Measurements from ENCODE around the gene OSBPL3. TPM values are rescaled to one million over a fixed set of nuclear protein-coding genes. Genes with fewer than 3 reads are reported as not detected.

The OSBPL3 gene
- total RNA-seq, 1 experiment from 2014 or later, result 36.8 TPM

DNA sequence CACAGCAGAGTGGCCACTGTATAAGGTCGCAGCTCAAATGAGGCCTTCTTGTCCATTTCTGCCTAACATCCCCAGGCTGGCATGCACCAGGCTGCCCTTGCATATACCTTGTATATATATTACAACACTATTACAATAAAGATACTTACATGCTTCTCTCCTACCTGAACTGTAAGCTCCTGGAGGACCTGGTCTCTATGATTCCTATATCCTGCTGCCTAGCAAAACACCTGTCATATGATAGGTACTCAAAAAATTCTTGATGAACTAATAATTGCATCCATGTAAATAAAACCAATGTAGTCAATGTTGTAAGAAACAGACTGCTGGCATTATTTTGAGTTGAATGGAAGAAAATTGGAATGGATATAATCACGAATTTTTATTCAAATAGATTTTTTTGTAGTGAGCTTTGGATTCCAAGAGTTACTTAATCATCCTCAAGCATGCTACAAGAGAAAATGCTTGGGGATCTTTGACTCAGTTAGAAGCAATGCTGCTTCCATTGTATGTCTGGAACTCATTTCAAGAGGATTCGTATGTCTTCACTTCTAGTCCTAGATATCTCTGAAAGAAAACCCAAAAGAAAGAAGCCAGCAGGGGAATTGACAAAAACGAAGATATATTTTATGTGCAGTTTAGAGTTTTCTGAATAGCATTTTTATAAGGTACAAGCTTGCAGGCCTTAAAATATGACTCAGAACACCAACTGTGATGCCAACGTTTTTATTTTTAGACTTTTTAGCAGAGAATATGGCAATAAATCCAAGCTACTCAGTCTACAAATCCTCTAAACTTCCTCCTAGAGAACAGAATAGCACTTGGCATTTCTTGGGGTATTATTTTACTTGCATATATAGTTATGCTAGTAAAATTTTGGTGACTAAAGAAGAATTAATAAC, 53.1 kb downstream of the OSBPL3 start:
- H3K4me1 ChIP-seq (ENCODE audit: control insufficient read depth in 1 of 2, insufficient read depth in 2 of 2, low read length in 2 of 2), result peaks cover 5 to 17% of the 10 kb centered on the region in 2 experiments; a peak in 3 of 4 replicates
- no peaks in the 10 kb centered on the region for H3K9me2 ChIP-seq (ENCODE audit: insufficient read depth)
- no peak for TF ChIP-seq ZNF274 (IDR thresholded peaks at IDR 0.05; ENCODE audit: low read depth, low read length)
- TF ChIP-seq ELF1 (IDR thresholded peaks at IDR 0.05; ENCODE audit: borderline replicate concordance, low read depth), result no peak
- no peak for TF ChIP-seq SP1 (IDR thresholded peaks at IDR 0.05; ENCODE audit: low read depth)
- TF ChIP-seq CBX3 (IDR thresholded peaks at IDR 0.05; ENCODE audit: low read depth), result no peak
- no peak for TF ChIP-seq EZH2 (IDR thresholded peaks at IDR 0.05)
- TF ChIP-seq TCF7L2 (IDR thresholded peaks at IDR 0.05; ENCODE audit: borderline replicate concordance, extremely low read depth, insufficient read depth, insufficient read length), result no peak
- TF ChIP-seq, protein P1, sequence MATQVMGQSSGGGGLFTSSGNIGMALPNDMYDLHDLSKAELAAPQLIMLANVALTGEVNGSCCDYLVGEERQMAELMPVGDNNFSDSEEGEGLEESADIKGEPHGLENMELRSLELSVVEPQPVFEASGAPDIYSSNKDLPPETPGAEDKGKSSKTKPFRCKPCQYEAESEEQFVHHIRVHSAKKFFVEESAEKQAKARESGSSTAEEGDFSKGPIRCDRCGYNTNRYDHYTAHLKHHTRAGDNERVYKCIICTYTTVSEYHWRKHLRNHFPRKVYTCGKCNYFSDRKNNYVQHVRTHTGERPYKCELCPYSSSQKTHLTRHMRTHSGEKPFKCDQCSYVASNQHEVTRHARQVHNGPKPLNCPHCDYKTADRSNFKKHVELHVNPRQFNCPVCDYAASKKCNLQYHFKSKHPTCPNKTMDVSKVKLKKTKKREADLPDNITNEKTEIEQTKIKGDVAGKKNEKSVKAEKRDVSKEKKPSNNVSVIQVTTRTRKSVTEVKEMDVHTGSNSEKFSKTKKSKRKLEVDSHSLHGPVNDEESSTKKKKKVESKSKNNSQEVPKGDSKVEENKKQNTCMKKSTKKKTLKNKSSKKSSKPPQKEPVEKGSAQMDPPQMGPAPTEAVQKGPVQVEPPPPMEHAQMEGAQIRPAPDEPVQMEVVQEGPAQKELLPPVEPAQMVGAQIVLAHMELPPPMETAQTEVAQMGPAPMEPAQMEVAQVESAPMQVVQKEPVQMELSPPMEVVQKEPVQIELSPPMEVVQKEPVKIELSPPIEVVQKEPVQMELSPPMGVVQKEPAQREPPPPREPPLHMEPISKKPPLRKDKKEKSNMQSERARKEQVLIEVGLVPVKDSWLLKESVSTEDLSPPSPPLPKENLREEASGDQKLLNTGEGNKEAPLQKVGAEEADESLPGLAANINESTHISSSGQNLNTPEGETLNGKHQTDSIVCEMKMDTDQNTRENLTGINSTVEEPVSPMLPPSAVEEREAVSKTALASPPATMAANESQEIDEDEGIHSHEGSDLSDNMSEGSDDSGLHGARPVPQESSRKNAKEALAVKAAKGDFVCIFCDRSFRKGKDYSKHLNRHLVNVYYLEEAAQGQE (IDR thresholded peaks at IDR 0.05; ENCODE audit: low read depth), result no peak
- no peak for TF ChIP-seq SRF (IDR thresholded peaks at IDR 0.05; ENCODE audit: low read depth)
- TF ChIP-seq, protein P2, sequence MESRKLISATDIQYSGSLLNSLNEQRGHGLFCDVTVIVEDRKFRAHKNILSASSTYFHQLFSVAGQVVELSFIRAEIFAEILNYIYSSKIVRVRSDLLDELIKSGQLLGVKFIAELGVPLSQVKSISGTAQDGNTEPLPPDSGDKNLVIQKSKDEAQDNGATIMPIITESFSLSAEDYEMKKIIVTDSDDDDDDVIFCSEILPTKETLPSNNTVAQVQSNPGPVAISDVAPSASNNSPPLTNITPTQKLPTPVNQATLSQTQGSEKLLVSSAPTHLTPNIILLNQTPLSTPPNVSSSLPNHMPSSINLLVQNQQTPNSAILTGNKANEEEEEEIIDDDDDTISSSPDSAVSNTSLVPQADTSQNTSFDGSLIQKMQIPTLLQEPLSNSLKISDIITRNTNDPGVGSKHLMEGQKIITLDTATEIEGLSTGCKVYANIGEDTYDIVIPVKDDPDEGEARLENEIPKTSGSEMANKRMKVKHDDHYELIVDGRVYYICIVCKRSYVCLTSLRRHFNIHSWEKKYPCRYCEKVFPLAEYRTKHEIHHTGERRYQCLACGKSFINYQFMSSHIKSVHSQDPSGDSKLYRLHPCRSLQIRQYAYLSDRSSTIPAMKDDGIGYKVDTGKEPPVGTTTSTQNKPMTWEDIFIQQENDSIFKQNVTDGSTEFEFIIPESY (IDR thresholded peaks at IDR 0.05; ENCODE audit: extremely low read depth, insufficient replicate concordance, low read length), result no peak
- TF ChIP-seq EZH2phosphoT487 (IDR thresholded peaks at IDR 0.05; ENCODE audit: borderline replicate concordance), result no peak
- TF ChIP-seq, protein P3, sequence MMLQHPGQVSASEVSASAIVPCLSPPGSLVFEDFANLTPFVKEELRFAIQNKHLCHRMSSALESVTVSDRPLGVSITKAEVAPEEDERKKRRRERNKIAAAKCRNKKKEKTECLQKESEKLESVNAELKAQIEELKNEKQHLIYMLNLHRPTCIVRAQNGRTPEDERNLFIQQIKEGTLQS (IDR thresholded peaks at IDR 0.05), result no peak
- no peak for TF ChIP-seq SIN3A (IDR thresholded peaks at IDR 0.05; ENCODE audit: low read depth)
- TF ChIP-seq YY1 (IDR thresholded peaks at IDR 0.05; ENCODE audit: extremely low read depth, insufficient replicate concordance, low read depth, low read length), result no peak
- no peak for TF ChIP-seq POLR2A (IDR thresholded peaks at IDR 0.05; ENCODE audit: borderline replicate concordance, extremely low read depth, insufficient read depth, insufficient read length)
- no peak for TF ChIP-seq CEBPB (IDR thresholded peaks at IDR 0.05; ENCODE audit: low read depth)
- TF ChIP-seq, protein P4, sequence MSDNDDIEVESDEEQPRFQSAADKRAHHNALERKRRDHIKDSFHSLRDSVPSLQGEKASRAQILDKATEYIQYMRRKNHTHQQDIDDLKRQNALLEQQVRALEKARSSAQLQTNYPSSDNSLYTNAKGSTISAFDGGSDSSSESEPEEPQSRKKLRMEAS (IDR thresholded peaks at IDR 0.05), result no peak
- H4K20me1 ChIP-seq (ENCODE audit: insufficient read depth), result no peaks in the 10 kb centered on the region; the same call in 1 of the 2 replicates
- no TSS peak for BruUV-seq (replicated peaks)
- no peaks in the 10 kb centered on the region for H3K9me3 ChIP-seq (ENCODE audit: control insufficient read depth in 1 of 2, insufficient read depth in 1 of 2, low read depth in 1 of 2, low read length in 2 of 2)
- H3K27me3 ChIP-seq (ENCODE audit: insufficient read depth, low read length), result no peaks in the 10 kb centered on the region
- intact Hi-C loops (cut with micrococcal nuclease), result no loop called here
- CTCF ChIA-PET, result interaction anchor here (0.7 kb wide), 1 partner anchor 54 kb away, joined by 3 read pairs; no protein-coding TSS in a partner anchor
- RAD21 ChIA-PET (ENCODE audit: low non-redundant PET in 1 of 2, low total read pairs in 2 of 2, uncharacterized antibody in 2 of 2, unreplicated experiment in 2 of 2), result no interaction called here
- DNase-seq (ENCODE audit: low read depth, low spot score) (no peak), ATAC-seq (no peak)
- H3K36me3 ChIP-seq (ENCODE audit: control insufficient read depth in 1 of 2, insufficient read depth in 2 of 2, low read length in 2 of 2), result no peaks in the 10 kb centered on the region
- no peak overlapping the region for H3K9ac ChIP-seq (ENCODE audit: low read length)
- H3K79me2 ChIP-seq (ENCODE audit: insufficient read depth, low read length), result peaks cover 90% of the 10 kb centered on the region
- POLR2A ChIA-PET, result no interaction called here
- no peak overlapping the region for H3K4me2 ChIP-seq (ENCODE audit: low read length)
- no peak overlapping the region for H2AFZ ChIP-seq (ENCODE audit: low read depth, low read length, poor library complexity, severe bottlenecking)
- H3K4me3 ChIP-seq (replicated peaks in 1 of 2; ENCODE audit: low read depth in 1 of 2, low read length in 2 of 2), result no peak overlapping the region
- H3K27ac ChIP-seq (ENCODE audit: low read depth, low read length), result no peak overlapping the region

Data from HCT116 (cell line).